SK-N-SH (cell line): ENCODE measurements around the gene GBA3. TPM values are rescaled to one million over a fixed set of nuclear protein-coding genes. Genes with fewer than 3 reads are reported as not detected.

Experiments
- CTCF ChIA-PET: fragments of 300-600, 350-600 bp; formaldehyde crosslinking; extraction: SDS; loops from one replicate; lab custom pipeline; 2021; lab: Yijun Ruan, JAX
- POLR2A ChIA-PET: fragments of 350-600 bp; sonication (Branson Sonifier 250); formaldehyde crosslinking; extraction: SDS; loops from one replicate; lab custom pipeline; 2020; ENCODE audit warnings: antibody characterized with exemption, inconsistent platforms; lab: Yijun Ruan, JAX
- DNase-seq: peaks from one replicate; pipeline ENCODE4 v3.0.0; 2012
- H2AFZ ChIP-seq: fragments of 200-600 bp; sonication (generic); 2 replicates; pipeline ENCODE4 v1.8.1; 2016; ENCODE audit warnings: antibody characterized with exemption, mild to moderate bottlenecking, low read depth
- H3F3A ChIP-seq: fragments of 200-600 bp; sonication (generic); replicated peaks from 2 replicates; pipeline ENCODE3; 2016; ENCODE audit warnings: antibody characterized with exemption, mild to moderate bottlenecking; ENCODE audit not compliant: insufficient read depth
- H3K27ac ChIP-seq, 2 experiments: fragments of 200-500 bp in 1 of 2; fragments of 200-600 bp in 1 of 2; sonication (Bioruptor generic) in 1 of 2; sonication (generic), shearing (Covaris generic) in 1 of 2; 2 replicates each; pipeline versions ENCODE4 v1.5.1 to v1.6.1; 2014 to 2016; ENCODE audit warnings: low read depth in 2 of 2, inconsistent platforms in 1 of 2, low read length in 1 of 2, mild to moderate bottlenecking in 1 of 2, mixed read lengths in 1 of 2
- H3K27me3 ChIP-seq: fragments of 200-600 bp; sonication (generic), shearing (Covaris generic); 2 replicates; pipeline ENCODE4 v1.6.1; 2016; ENCODE audit warnings: mixed run types; ENCODE audit not compliant: insufficient read depth
- H3K36me3 ChIP-seq, 2 experiments: fragments of 200-500 bp in 1 of 2; fragments of 200-600 bp in 1 of 2; sonication (Bioruptor generic) in 1 of 2; sonication (generic) in 1 of 2; replicated peaks in 1 of 2; 2 replicates each; pipeline versions ENCODE3 to v1.5.1; 2014 to 2016; ENCODE audit warnings: low read length in 1 of 2, mild to moderate bottlenecking in 1 of 2; ENCODE audit not compliant: insufficient read depth in 2 of 2, control insufficient read depth in 1 of 2
- H3K4me1 ChIP-seq, 2 experiments: fragments of 200-500 bp in 1 of 2; fragments of 200-600 bp in 1 of 2; sonication (Bioruptor generic) in 1 of 2; sonication (generic), shearing (Covaris generic) in 1 of 2; 2 replicates each; pipeline versions ENCODE4 v1.5.1 to v1.6.1; 2014 to 2016; ENCODE audit warnings: low read depth in 1 of 2, low read length in 1 of 2, mixed run types in 1 of 2; ENCODE audit not compliant: insufficient read depth in 2 of 2, control insufficient read depth in 1 of 2
- H3K4me2 ChIP-seq: fragments of 200-600 bp; sonication (generic), shearing (Covaris generic); 2 replicates; pipeline ENCODE4 v1.6.1; 2017; ENCODE audit warnings: mixed run types
- H3K4me3 ChIP-seq, 2 experiments: fragments of 200-500 bp in 1 of 2; fragments of 200-600 bp in 1 of 2; sonication (Bioruptor generic) in 1 of 2; sonication (generic), shearing (Covaris generic) in 1 of 2; 2 replicates each; pipeline versions ENCODE4 v1.5.1 to v1.8.1; 2014 to 2016; ENCODE audit warnings: low read depth in 2 of 2, inconsistent platforms in 1 of 2, low read length in 1 of 2, mild to moderate bottlenecking in 1 of 2, mixed read lengths in 1 of 2, moderate library complexity in 1 of 2
- H3K79me2 ChIP-seq: fragments of 200-600 bp; sonication (generic); 2 replicates; pipeline ENCODE4 v1.8.1; 2017; ENCODE audit warnings: mild to moderate bottlenecking; ENCODE audit not compliant: insufficient read depth
- H3K9ac ChIP-seq: fragments of 200-600 bp; sonication (generic); 2 replicates; pipeline ENCODE4 v1.6.1; 2017; ENCODE audit warnings: mixed run types
- H3K9me2 ChIP-seq: fragments of 200-600 bp; sonication (generic); 2 replicates; pipeline ENCODE4 v1.6.1; 2017; ENCODE audit warnings: mixed run types
- H3K9me3 ChIP-seq: fragments of 200-600 bp; sonication (generic); 2 replicates; pipeline ENCODE4 v1.6.1; 2017; ENCODE audit warnings: mixed run types, mild to moderate bottlenecking, moderate library complexity
- H4K20me1 ChIP-seq: fragments of 200-600 bp; sonication (generic); 2 replicates; pipeline ENCODE4 v1.6.1; 2017; ENCODE audit warnings: mild to moderate bottlenecking, mixed run types; ENCODE audit not compliant: insufficient read depth
- CHD2 ChIP-seq: fragments of 150-350 bp; IDR thresholded peaks from 2 replicates; pipeline ENCODE4 v1.6.1; 2018; ENCODE audit warnings: low read length; ENCODE audit not compliant: partially characterized antibody
- CTCF ChIP-seq: fragments of 200-600 bp; sonication (generic); IDR thresholded peaks from 2 replicates; pipeline ENCODE4 v1.6.1; 2017; ENCODE audit warnings: antibody characterized with exemption, mild to moderate bottlenecking, moderate library complexity
- ELF1 ChIP-seq: IDR thresholded peaks from 2 replicates; pipeline ENCODE4 v1.4.0; 2012
- FOXJ3 ChIP-seq: sonication (generic); formaldehyde crosslinking; IDR thresholded peaks from 2 replicates; pipeline ENCODE4 v1.5.1; 2020; ENCODE audit warnings: mild to moderate bottlenecking, missing genetic modification reagents
- FOXM1 ChIP-seq: IDR thresholded peaks from 2 replicates; pipeline ENCODE4 v1.4.0; 2012; ENCODE audit warnings: low read depth, mild to moderate bottlenecking
- JUND ChIP-seq: IDR thresholded peaks from 2 replicates; pipeline ENCODE4 v1.4.0; 2012
- MAX ChIP-seq: IDR thresholded peaks from 2 replicates; pipeline ENCODE4 v1.4.0; 2012; ENCODE audit warnings: low read depth
- MEF2A ChIP-seq: IDR thresholded peaks from 2 replicates; pipeline ENCODE4 v1.4.0; 2012; ENCODE audit warnings: low read depth, borderline replicate concordance
- NRF1 ChIP-seq: IDR thresholded peaks from 2 replicates; pipeline ENCODE4 v1.6.1; 2012; ENCODE audit warnings: low read depth, mild to moderate bottlenecking, low read length
- PBX3 ChIP-seq: IDR thresholded peaks from 2 replicates; pipeline ENCODE4; 2012
- REST ChIP-seq: IDR thresholded peaks from 2 replicates; pipeline ENCODE4 v1.6.1; 2012; ENCODE audit warnings: mild to moderate bottlenecking, low read depth, low read length, moderate library complexity
- RXRA ChIP-seq: IDR thresholded peaks from 2 replicates; pipeline ENCODE4 v1.4.0; 2012; ENCODE audit warnings: low read depth, mild to moderate bottlenecking, borderline replicate concordance
- SIN3A ChIP-seq: IDR thresholded peaks from 2 replicates; pipeline ENCODE4 v1.6.1; 2012; ENCODE audit warnings: low read depth, mild to moderate bottlenecking, low read length, moderate library complexity, borderline replicate concordance
- SMC3 ChIP-seq: IDR thresholded peaks from 2 replicates; pipeline ENCODE4 v1.6.1; 2012; ENCODE audit warnings: low read depth, low read length, improper control_type of control experiment
- TAF1 ChIP-seq: IDR thresholded peaks from 2 replicates; pipeline ENCODE4 v1.6.1; 2012; ENCODE audit warnings: low read depth, mild to moderate bottlenecking, low read length, moderate library complexity, borderline replicate concordance
- TCF12 ChIP-seq: IDR thresholded peaks from 2 replicates; pipeline ENCODE4 v1.4.0; 2012
- USF1 ChIP-seq: IDR thresholded peaks from 2 replicates; pipeline ENCODE4 v1.4.0; 2012; ENCODE audit warnings: low read depth, borderline replicate concordance
- USF2 ChIP-seq: fragments of 150-350 bp; IDR thresholded peaks from 2 replicates; pipeline ENCODE4 v1.6.1; 2017; ENCODE audit warnings: antibody characterized with exemption, low read length, low read depth, borderline replicate concordance
- YY1 ChIP-seq: IDR thresholded peaks from 2 replicates; pipeline ENCODE4 v1.4.0; 2012; ENCODE audit warnings: low read depth, mild to moderate bottlenecking
- ZBTB33 ChIP-seq: IDR thresholded peaks from 2 replicates; pipeline ENCODE4 v1.4.0; 2012; ENCODE audit warnings: low read depth, borderline replicate concordance
- WGBS: methylation state at CpG from one replicate; pipeline ENCODE4 v1.1.6; 2017; ENCODE audit warnings: low lambda C conversion rate; 5-methylcytosine and 5-hydroxymethylcytosine counted together
- polyA plus RNA-seq, 3 experiments: library from polyadenylated mRNA; depleted of rRNA; stranded (reverse); fragments of >200 nt; gene quantifications; 2 replicates each; pipeline ENCODE4 v1.2.3, GENCODE V29; 2012

Gene GBA3
- polyA plus RNA-seq, 1 of the 3 experiments (the other 2 are of a cell fraction), result not detected

GRCh38 chr4:22857411-22857810 lies 164.7 kb downstream of the GBA3 start:
- TF ChIP-seq NRF1, result no peak
- TF ChIP-seq SMC3, result no peak
- TF ChIP-seq JUND, result no peak
- no peak for TF ChIP-seq TAF1
- no peak for TF ChIP-seq FOXM1
- no peak for TF ChIP-seq PBX3
- no peak for TF ChIP-seq CTCF
- no peak for TF ChIP-seq YY1
- TF ChIP-seq REST, result no peak
- no peak for TF ChIP-seq SIN3A
- no peak for TF ChIP-seq CHD2
- no peak for TF ChIP-seq MEF2A
- no peak for TF ChIP-seq ELF1
- TF ChIP-seq RXRA, result no peak
- no peak for TF ChIP-seq ZBTB33
- no peak for TF ChIP-seq USF1
- no peak for TF ChIP-seq FOXJ3 (CRISPR knock-in tag)
- no peak for TF ChIP-seq USF2
- no peak for TF ChIP-seq MAX
- no peak for TF ChIP-seq TCF12
- Histone ChIP-seq H4K20me1 (no peaks in the 10 kb centered on the region), H2AFZ (no peak overlapping the region), H3K27ac (no peak overlapping the region), H3K9me3 (no peaks in the 10 kb centered on the region), H3K79me2 (no peaks in the 10 kb centered on the region), H3K4me3 (no peak overlapping the region), H3K36me3 (no peaks in the 10 kb centered on the region), H3K4me1 (no peaks in the 10 kb centered on the region), H3K9me2 (no peaks in the 10 kb centered on the region), H3K9ac (no peak overlapping the region), H3F3A (no peaks in the 10 kb centered on the region), H3K27me3 (no peaks in the 10 kb centered on the region), H3K4me2 (no peak overlapping the region)
- DNase-seq, result no peak
- POLR2A ChIA-PET, result no interaction called here
- CTCF ChIA-PET, result interaction anchor here (1.5 kb wide), 1 partner anchor 40 kb away, joined by 5 read pairs; no protein-coding TSS in a partner anchor
- 12% methylated on average over 2 of the region's 2 CpGs for WGBS
